Body of pancreas (tissue), 4 donors: Measurements from ENCODE around the gene C2CD4B. TPM values are rescaled to one million over a fixed set of nuclear protein-coding genes. Genes with fewer than 3 reads are reported as not detected.
A peak's percentile ranks its signal among the peaks of the same experiment; 100 is the strongest.

ENCODE experiments used
- ATAC-seq: fragments of 150-250 bp; one replicate; pipeline ENCODE4 v1.9.1; 2016
- DNase-seq, 4 donors: peaks; one replicate each; pipeline ENCODE4 v3.0.0-alpha.2; 2019
- H3K27ac ChIP-seq, 4 donors: fragments of 200-600 bp; sonication (generic); 1 replicate in 3 of 4; 2 replicates in 1 of 4; pipeline versions ENCODE4 v1.5.1 to v1.6.1; 2016 to 2019; ENCODE audit warnings: mild to moderate bottlenecking in 1 of 4, mixed read lengths in 1 of 4, moderate library complexity in 1 of 4
- H3K27me3 ChIP-seq, 2 donors: fragments of 200-600 bp; sonication (generic); one replicate each; pipeline ENCODE4 v1.6.0; 2016; ENCODE audit warnings: mild to moderate bottlenecking in 1 of 2
- H3K36me3 ChIP-seq, 2 donors: fragments of 200-600 bp; sonication (generic); replicated peaks in 1 of 2; 2 replicates each; pipeline ENCODE4 v1.5.1; 2016; ENCODE audit warnings: low read depth in 2 of 2; ENCODE audit not compliant: insufficient read depth in 1 of 2
- H3K4me1 ChIP-seq: fragments of 200-600 bp; sonication (generic); one replicate; pipeline ENCODE4 v1.6.0; 2016
- H3K4me3 ChIP-seq, 2 donors: fragments of 200-600 bp; sonication (generic); 1 replicate in 1 of 2; 2 replicates in 1 of 2; pipeline ENCODE4 v1.5.1; 2016 to 2019
- H3K9me3 ChIP-seq, 3 donors: fragments of 200-600 bp; sonication (generic); 1 replicate in 2 of 3; 2 replicates in 1 of 3; pipeline ENCODE4 v1.5.1; 2016
- CTCF ChIP-seq, 7 experiments: fragments of 450-650 bp in 4 of 7; fragments of 200-600 bp in 3 of 7; sonication (generic) in 3 of 7; IDR thresholded peaks; one replicate each; pipeline ENCODE4 v1.5.1; 2016 to 2019; ENCODE audit warnings: antibody characterized with exemption in 7 of 7
- POLR2A ChIP-seq, 3 donors: fragments of 450-650 bp; IDR thresholded peaks; one replicate each; pipeline ENCODE4 v1.6.1; 2016; ENCODE audit warnings: antibody characterized with exemption in 3 of 3, mild to moderate bottlenecking in 2 of 3
- WGBS, 2 donors: methylation state at CpG; one replicate each; pipeline ENCODE4 v1.1.5; 2017; 5-methylcytosine and 5-hydroxymethylcytosine counted together
- intact Hi-C: fragments of 100-400 bp; cut with DNase I; formaldehyde crosslinking; loops from one replicate; pipeline ENCODE4 v1.15.1; 2023
- total RNA-seq, 2 donors: library from RNA; depleted of rRNA; stranded (reverse); fragments of >200 nt; gene quantifications; one replicate each; pipeline ENCODE4 v1.1.0, GENCODE V29; 2016

Gene C2CD4B
- total RNA-seq, 2 donors from 2014 or later = 75.8 to 142 TPM

GRCh38 chr15:62115847-62116246 is 49.2 kb downstream of the C2CD4B start:
- WGBS, 2 donors = 2 to 6% methylated on average over 1 of the region's 1 CpG
- ATAC-seq = peak; percentile 51
- no peaks in the 10 kb centered on the region for H3K36me3 ChIP-seq
- intact Hi-C loops = no loop called here
- TF ChIP-seq CTCF (IDR thresholded peaks at IDR 0.05) (peak in 1 of 7 experiments; percentile 21), POLR2A (IDR thresholded peaks at IDR 0.05) (no peak)
- H3K4me3 ChIP-seq = no peak overlapping the region
- no peaks in the 10 kb centered on the region for H3K27me3 ChIP-seq
- H3K4me1 ChIP-seq = peaks cover 58% of the 10 kb centered on the region
- no peaks in the 10 kb centered on the region for H3K9me3 ChIP-seq
- peak in 2 of 4 donors; percentile 24 to 68 for DNase-seq
- peak overlapping the region in 3 of 4 donors; percentile 64 to 74 (median 65) for H3K27ac ChIP-seq

Other genes starting within 250 kb of the C2CD4B start
- 10 to 100 TPM; 67.2 to 68.6 TPM for gene VPS13C, start 104.8 kb downstream of the C2CD4B start, total RNA-seq
- gene C2CD4A, start 98.3 kb downstream of the C2CD4B start, total RNA-seq = 1 to 10 TPM; 1.6 to 2.1 TPM
- 10 to 100 TPM in 1 of 2 donors, 1 to 10 TPM in 1; 9.9 to 36.6 TPM for gene TLN2, start 225.3 kb upstream of the C2CD4B start, total RNA-seq